Stimulated activated CD4-positive, alpha-beta T cell treated with anti-CD3 and anti-CD28 coated beads, Interleukin-1b, Interleukin-23, amount 100 ng/mL, for 4 hours (primary cell): ENCODE data around the gene DSG4.
"Not testable (repeated sequence)": the region's sequence is repeated elsewhere in the genome, so short reads cannot be mapped to it uniquely, and the experiment has no call there.

Source experiments
- DNase-seq, 2 donors: peaks; one replicate each; pipeline ENCODE4 v3.0.0-alpha.2; 2020; ENCODE audit warnings: low read depth in 2 of 2

The DSG4 gene

GRCh38 chr18:31376477-31376876 is at the start of gene DSG4:
Gene DSG4 (plus strand): TSS chr18:31376777. CDS start chr18:31376912, 135 bp downstream.
- no peak for DNase-seq

GRCh38 chr18:31329787-31330438 is 46.7 kb upstream of the DSG4 start:
- no peak for DNase-seq

- DNase-seq, result no peak
These were observed 33.1 kb upstream of the DSG4 start for GRCh38 chr18:31343454-31343853.

- not testable (repeated sequence) for DNase-seq
These were observed 23.2 kb upstream of the DSG4 start for GRCh38 chr18:31353336-31353735.

- no peak for DNase-seq
These were observed 21.6 kb upstream of the DSG4 start for GRCh38 chr18:31354990-31355389.

GRCh38 chr18:31356025-31356424 is 20.6 kb upstream of the DSG4 start:
- no peak for DNase-seq

- no peak for DNase-seq
These were observed 12.4 kb upstream of the DSG4 start for GRCh38 chr18:31364190-31364589.

- no peak for DNase-seq
These were observed 7.1 kb upstream of the DSG4 start for GRCh38 chr18:31369478-31369877.

GRCh38 chr18:31371989-31372388 is 4.6 kb upstream of the DSG4 start:
- DNase-seq, result no peak

- no peak for DNase-seq
These were observed 2.9 kb upstream of the DSG4 start for GRCh38 chr18:31373641-31374040.

- no peak for DNase-seq
These were observed 4.3 kb downstream of the DSG4 start for GRCh38 chr18:31380912-31381311.

GRCh38 chr18:31382107-31382506 is 5.5 kb downstream of the DSG4 start:
- no peak for DNase-seq

GRCh38 chr18:31386741-31387140 is 10.2 kb downstream of the DSG4 start:
- DNase-seq, result no peak

GRCh38 chr18:31393286-31393685 is 16.7 kb downstream of the DSG4 start:
- no peak for DNase-seq

GRCh38 chr18:31396796-31397612 is 20.4 kb downstream of the DSG4 start:
- DNase-seq, result no peak

- DNase-seq, result no peak
These were observed 21.6 kb downstream of the DSG4 start for GRCh38 chr18:31398191-31398590.

- DNase-seq, result no peak
These were observed 22.9 kb downstream of the DSG4 start for GRCh38 chr18:31399306-31400032.

GRCh38 chr18:31401156-31402025 is 24.8 kb downstream of the DSG4 start:
- DNase-seq, result no peak

GRCh38 chr18:31402026-31402373 is 25.4 kb downstream of the DSG4 start:
- DNase-seq, result no peak

GRCh38 chr18:31403409-31403808 is 26.8 kb downstream of the DSG4 start:
- no peak for DNase-seq

- no peak for DNase-seq
These were observed 31.1 kb downstream of the DSG4 start for GRCh38 chr18:31407649-31408048.

GRCh38 chr18:31409276-31409675 is 32.7 kb downstream of the DSG4 start:
- DNase-seq, result no peak
